ENCODE data around the gene TTC28. TPM values are rescaled to one million over a fixed set of nuclear protein-coding genes. Genes with fewer than 3 reads are reported as not detected.

The TTC28 gene
- total RNA-seq, 4 donors from 2014 or later, result 43.8 to 130 (median 92.0) TPM

GRCh38 chr22:28656181-28656580 is 23.5 kb downstream of the TTC28 start:
- no peak for TF ChIP-seq POLR2A (IDR thresholded peaks at IDR 0.05)
- TF ChIP-seq CTCF (IDR thresholded peaks at IDR 0.05), result no peak
- no peak for DNase-seq
- no peaks in the 10 kb centered on the region for H3K4me1 ChIP-seq
- no peak overlapping the region for H3K4me3 ChIP-seq
- no peak overlapping the region for H3K27ac ChIP-seq
- no peaks in the 10 kb centered on the region for H3K36me3 ChIP-seq
- H3K27me3 ChIP-seq, result no peaks in the 10 kb centered on the region
- intact Hi-C loops (cut with DNase I; ENCODE audit: low total_unique reads), result no loop called here
- H3K9me3 ChIP-seq, result no peaks in the 10 kb centered on the region

- TF ChIP-seq POLR2A (IDR thresholded peaks at IDR 0.05) (no peak), CTCF (IDR thresholded peaks at IDR 0.05) (no peak)
- Histone ChIP-seq H3K4me3 (no peak overlapping the region), H3K4me1 (no peaks in the 10 kb centered on the region), H3K27ac (no peak overlapping the region), H3K36me3 (no peaks in the 10 kb centered on the region), H3K27me3 (no peaks in the 10 kb centered on the region), H3K9me3 (no peaks in the 10 kb centered on the region)
- no peak for DNase-seq
- intact Hi-C loops (cut with DNase I; ENCODE audit: low total_unique reads), result no loop called here
Observed at GRCh38 chr22:28650463-28650862, 29.2 kb downstream of the TTC28 start.

- Histone ChIP-seq H3K27me3 (no peaks in the 10 kb centered on the region), H3K4me3 (no peak overlapping the region), H3K9me3 (no peaks in the 10 kb centered on the region), H3K4me1 (no peaks in the 10 kb centered on the region), H3K27ac (no peak overlapping the region), H3K36me3 (no peaks in the 10 kb centered on the region)
- TF ChIP-seq CTCF (IDR thresholded peaks at IDR 0.05) (no peak), POLR2A (IDR thresholded peaks at IDR 0.05) (no peak)
- intact Hi-C loops (cut with DNase I; ENCODE audit: low total_unique reads), result no loop called here
- no peak for DNase-seq
Observed at GRCh38 chr22:28648792-28649191, 30.8 kb downstream of the TTC28 start.

- DNase-seq, result no peak
- intact Hi-C loops (cut with DNase I; ENCODE audit: low total_unique reads), result no loop called here
Observed at GRCh38 chr22:28647216-28647615, 32.4 kb downstream of the TTC28 start.

GRCh38 chr22:28639321-28639720 is 40.3 kb downstream of the TTC28 start:
- H3K27ac ChIP-seq, result no peak overlapping the region
- TF ChIP-seq CTCF (IDR thresholded peaks at IDR 0.05) (no peak), POLR2A (IDR thresholded peaks at IDR 0.05) (no peak)
- H3K4me3 ChIP-seq, result no peak overlapping the region
- H3K4me1 ChIP-seq, result no peaks in the 10 kb centered on the region
- intact Hi-C loops (cut with DNase I; ENCODE audit: low total_unique reads), result no loop called here
- H3K27me3 ChIP-seq, result no peaks in the 10 kb centered on the region
- no peaks in the 10 kb centered on the region for H3K9me3 ChIP-seq
- no peaks in the 10 kb centered on the region for H3K36me3 ChIP-seq
- DNase-seq, result no peak

More at GRCh38 chr22:28647216-28647615, 32.4 kb downstream of the TTC28 start:
- H3K36me3 ChIP-seq, result no peaks in the 10 kb centered on the region
- H3K27ac ChIP-seq, result no peak overlapping the region
- H3K9me3 ChIP-seq, result no peaks in the 10 kb centered on the region
- no peaks in the 10 kb centered on the region for H3K27me3 ChIP-seq
- no peak overlapping the region for H3K4me3 ChIP-seq
- H3K4me1 ChIP-seq, result no peaks in the 10 kb centered on the region
- TF ChIP-seq POLR2A (IDR thresholded peaks at IDR 0.05) (no peak), CTCF (IDR thresholded peaks at IDR 0.05) (no peak)

Data from uterus (tissue), 4 donors.